Endothelial cell of umbilical vein (primary cell): ENCODE results near the gene TDRD7. TPM values are rescaled to one million over a fixed set of nuclear protein-coding genes. Genes with fewer than 3 reads are reported as not detected.
A peak's percentile ranks its signal among the peaks of the same experiment; 100 is the strongest.

Experiments used
- BruUV-seq: library from RNA; stranded (reverse); fragments of 400-500 nt; replicated peaks from 2 replicates; lab custom pipeline; 2021; lab: Mats Ljungman, UMichigan
- CTCF ChIA-PET: fragments of 300-600, 350-600 bp; sonication (Branson Sonifier 250); formaldehyde crosslinking; loops from one replicate; lab custom pipeline; 2021; ENCODE audit warnings: antibody characterized with exemption, inconsistent platforms; lab: Charles Lee
- POLR2A ChIA-PET: fragments of 300-600, 350-600 bp; sonication (Branson Sonifier 250); formaldehyde crosslinking; loops from one replicate; lab custom pipeline; 2021; ENCODE audit warnings: antibody characterized with exemption, inconsistent platforms; lab: Charles Lee
- DNase-seq: peaks from one replicate; pipeline ENCODE4 v3.0.0-alpha.2; 2011; ENCODE audit warnings: low read depth, low spot score
- FAIRE-seq: peaks from 2 replicates; lab custom pipeline; 2011; peaks lifted over from hg19 to GRCh38; lab: Jason Lieb, UNC
- H2AFZ ChIP-seq: 2 replicates; pipeline ENCODE4 v1.6.0; 2012; ENCODE audit warnings: low read depth, low read length, control low read depth, inconsistent platforms
- H3K27ac ChIP-seq: 2 replicates; pipeline ENCODE4 v1.5.1; 2011; ENCODE audit warnings: low read depth, mild to moderate bottlenecking, control low read depth, low read length, moderate library complexity; ENCODE audit not compliant: insufficient read depth
- H3K27me3 ChIP-seq, 2 experiments: 2 replicates each; pipeline versions ENCODE4 v1.6.0 to v1.6.1; 2011; ENCODE audit warnings: low read length in 2 of 2, mixed read lengths in 1 of 2; ENCODE audit not compliant: control insufficient read depth in 2 of 2, insufficient read depth in 2 of 2
- H3K36me3 ChIP-seq, 2 experiments: 2 replicates in 1 of 2; 3 replicates in 1 of 2; pipeline ENCODE4 v1.5.1; 2011; ENCODE audit warnings: low read length in 2 of 2, mild to moderate bottlenecking in 1 of 2, moderate library complexity in 1 of 2; ENCODE audit not compliant: control insufficient read depth in 2 of 2, insufficient read depth in 2 of 2; ENCODE audit errors: extremely low read depth in 1 of 2
- H3K4me1 ChIP-seq: 3 replicates; pipeline ENCODE4 v1.5.1; 2011; ENCODE audit warnings: mild to moderate bottlenecking, low read length; ENCODE audit not compliant: control insufficient read depth, insufficient read depth; ENCODE audit errors: extremely low read depth
- H3K4me2 ChIP-seq: 2 replicates; pipeline ENCODE4 v1.6.1; 2011; ENCODE audit warnings: low read length, control low read depth, mixed read lengths; ENCODE audit not compliant: insufficient read depth
- H3K4me3 ChIP-seq, 3 experiments: fragments of 200-600 bp in 1 of 3; sonication (generic), shearing (Covaris generic) in 1 of 3; replicated peaks in 1 of 3; 2 replicates each; pipeline ENCODE4 v1.5.1; 2011 to 2016; ENCODE audit warnings: control low read depth in 3 of 3, low read length in 3 of 3, mild to moderate bottlenecking in 2 of 3, inconsistent platforms in 1 of 3, low read depth in 1 of 3, moderate library complexity in 1 of 3; ENCODE audit not compliant: insufficient read depth in 1 of 3
- H3K79me2 ChIP-seq: 2 replicates; pipeline ENCODE4 v1.6.0; 2012; ENCODE audit warnings: low read length, inconsistent platforms; ENCODE audit not compliant: control insufficient read depth, insufficient read depth
- H3K9ac ChIP-seq: replicated peaks from 2 replicates; pipeline ENCODE3; 2011; ENCODE audit warnings: low read length, control low read depth; ENCODE audit not compliant: insufficient read depth; ENCODE audit errors: extremely low read depth
- H3K9me1 ChIP-seq: replicated peaks from 3 replicates; pipeline ENCODE4 v1.6.0; 2011; ENCODE audit warnings: mild to moderate bottlenecking, low read length; ENCODE audit not compliant: control insufficient read depth, insufficient read depth; ENCODE audit errors: extremely low read depth
- H3K9me3 ChIP-seq: replicated peaks from 2 replicates; pipeline ENCODE4 v1.5.1; 2012; ENCODE audit warnings: low read length, inconsistent platforms; ENCODE audit not compliant: control insufficient read depth, insufficient read depth
- H4K20me1 ChIP-seq: replicated peaks from 2 replicates; pipeline ENCODE3; 2011; ENCODE audit warnings: mild to moderate bottlenecking, low read length; ENCODE audit not compliant: control insufficient read depth, insufficient read depth; ENCODE audit errors: extremely low read depth
- CTCF ChIP-seq, 2 donors: IDR thresholded peaks; 1 replicate in 1 of 2; 2 replicates in 1 of 2; pipeline ENCODE4 v1.5.1; 2011; ENCODE audit warnings: low read length in 2 of 2, mild to moderate bottlenecking in 2 of 2, moderate library complexity in 2 of 2, control low read depth in 1 of 2, inconsistent platforms in 1 of 2, low read depth in 1 of 2; ENCODE audit not compliant: insufficient read depth in 1 of 2; ENCODE audit errors: extremely low read depth in 1 of 2
- EZH2 ChIP-seq: IDR thresholded peaks from 2 replicates; pipeline ENCODE4 v1.6.1; 2012; ENCODE audit warnings: borderline replicate concordance, low read depth, mild to moderate bottlenecking, moderate library complexity, low read length, inconsistent platforms; ENCODE audit not compliant: severe bottlenecking
- FOS ChIP-seq: IDR thresholded peaks from 2 replicates; pipeline ENCODE4 v1.6.1; 2011; ENCODE audit warnings: mild to moderate bottlenecking, low read length, moderate library complexity, borderline replicate concordance; ENCODE audit not compliant: insufficient read depth
- GATA2 ChIP-seq: IDR thresholded peaks from 2 replicates; pipeline ENCODE4 v1.7.0; 2011; ENCODE audit warnings: low read depth, mild to moderate bottlenecking, moderate library complexity, mixed read lengths, low read length; ENCODE audit not compliant: insufficient read length, insufficient read depth
- JUN ChIP-seq: IDR thresholded peaks from 2 replicates; pipeline ENCODE4 v1.6.1; 2011; ENCODE audit warnings: borderline replicate concordance, low read depth; ENCODE audit not compliant: insufficient read length, insufficient read depth
- MAX ChIP-seq: IDR thresholded peaks from 2 replicates; pipeline ENCODE4 v1.6.1; 2011; ENCODE audit not compliant: insufficient read depth, insufficient read length
- MYC ChIP-seq: IDR thresholded peaks from one replicate; pipeline ENCODE4 v1.6.1; 2011; ENCODE audit warnings: mild to moderate bottlenecking, low read depth, low read length
- POLR2A ChIP-seq: IDR thresholded peaks from 2 replicates; pipeline ENCODE4 v1.6.1; 2012; ENCODE audit warnings: low read depth, mild to moderate bottlenecking, control low read depth, low read length
- POLR2AphosphoS5 ChIP-seq: IDR thresholded peaks from 2 replicates; pipeline ENCODE4 v1.6.1; 2012; ENCODE audit warnings: low read depth, mild to moderate bottlenecking, control low read depth, low read length, moderate library complexity; ENCODE audit not compliant: insufficient read depth
- dilution Hi-C: fragments of 300-500 bp; cut with MboI; formaldehyde crosslinking; loops from one replicate; pipeline ENCODE4 v1.15.0; 2019; ENCODE audit warnings: low sequenced_read_pairs; ENCODE audit not compliant: extremely low pct_ligation_motif_present
- intact Hi-C: fragments of 100-400 bp; cut with micrococcal nuclease; formaldehyde crosslinking; loops from one replicate; pipeline ENCODE4 v1.10.0; 2022
- polyA plus RNA-seq, 4 experiments: library from polyadenylated mRNA; depleted of rRNA in 3 of 4; stranded (reverse) in 3 of 4; unstranded in 1 of 4; fragments of >200 nt; gene quantifications; 2 replicates each; pipeline versions ENCODE4 v1.2.1 to v1.2.3, GENCODE V29; 2011 to 2012; ENCODE audit warnings: missing spikeins in 1 of 4
- total RNA-seq: library from RNA; stranded (reverse); gene quantifications from 2 replicates; pipeline ENCODE4 v1.2.3, GENCODE V29; 2021

Gene TDRD7
- total and polyA plus RNA-seq, 2 donors (not counting 3 experiments of a cell fraction or from before 2014, with no cell fraction given), result 4.9 to 11.5 TPM

GRCh38 chr9:97508852-97509251, 97.0 kb downstream of the TDRD7 start:
- Histone ChIP-seq H3K9me1 (no peaks in the 10 kb centered on the region), H3K9ac (no peak overlapping the region), H3K9me3 (no peaks in the 10 kb centered on the region), H3K4me2 (no peak overlapping the region), H2AFZ (no peak overlapping the region), H3K4me1 (peaks cover 8% of the 10 kb centered on the region), H3K27me3 (peaks cover 23 to 34% of the 10 kb centered on the region in 2 experiments), H3K27ac (no peak overlapping the region), H3K36me3 (no peaks in the 10 kb centered on the region), H4K20me1 (no peaks in the 10 kb centered on the region), H3K4me3 (no peak overlapping the region), H3K79me2 (no peaks in the 10 kb centered on the region)
- intact Hi-C loops (no loop called here), dilution Hi-C loops (no loop called here)
- DNase-seq, result no peak
- FAIRE-seq, result peak; percentile 35
- POLR2A ChIA-PET, result no interaction called here
- no TSS peak for BruUV-seq
- CTCF ChIA-PET, result interaction anchor here (4.0 kb wide), 1 partner anchor 90 kb away, joined by 28 read pairs; no protein-coding TSS in a partner anchor
- TF ChIP-seq POLR2AphosphoS5 (no peak), MYC (no peak), FOS (no peak), MAX (no peak), POLR2A (no peak), CTCF (IDR thresholded peaks at IDR 0.05; ENCODE audit: extremely low read depth in 1 of 2, insufficient read depth in 1 of 2, low read depth in 1 of 2, low read length in 2 of 2) (no peak), EZH2 (no peak), JUN (no peak), GATA2 (no peak)
